HepG2 (cell line): ENCODE results near the gene GPC6. TPM values are rescaled to one million over a fixed set of nuclear protein-coding genes. Genes with fewer than 3 reads are reported as not detected.

Experiments used
- ATF7-NPFF ChIP-seq: sonication (generic); formaldehyde crosslinking; IDR thresholded peaks from 2 replicates; pipeline ENCODE4 v1.8.1; 2023; ENCODE audit warnings: mild to moderate bottlenecking, low read depth, missing genetic modification reagents, moderate library complexity
- BCL6 ChIP-seq: IDR thresholded peaks from 2 replicates; pipeline ENCODE4 v1.6.1; 2016; ENCODE audit warnings: missing genetic modification reagents, missing compliant biosample characterization
- GATAD2A ChIP-seq: IDR thresholded peaks from 2 replicates; pipeline ENCODE4 v1.6.1; 2016
- HDAC2 ChIP-seq: sonication (generic); formaldehyde crosslinking; IDR thresholded peaks from 2 replicates; pipeline ENCODE4 v1.4.0; 2020; ENCODE audit warnings: missing genetic modification reagents
- NPAS2 ChIP-seq: sonication (generic); formaldehyde crosslinking; IDR thresholded peaks from 2 replicates; pipeline ENCODE4 v1.8.0; 2022; ENCODE audit warnings: mild to moderate bottlenecking, missing genetic modification reagents, borderline replicate concordance
- TFAP4 ChIP-seq: sonication (generic); IDR thresholded peaks from 2 replicates; pipeline ENCODE4 v1.6.1; 2016; ENCODE audit warnings: low read depth, borderline replicate concordance
- TMF1 ChIP-seq: sonication (generic); formaldehyde crosslinking; IDR thresholded peaks from 2 replicates; pipeline ENCODE4 v1.8.1; 2022; ENCODE audit warnings: low read depth, missing genetic modification reagents
- ZNF20 ChIP-seq: sonication (generic); formaldehyde crosslinking; IDR thresholded peaks from 2 replicates; pipeline ENCODE4 v1.4.0; 2020; ENCODE audit warnings: mild to moderate bottlenecking, moderate library complexity, missing genetic modification reagents
- ZXDC ChIP-seq: sonication (generic); formaldehyde crosslinking; IDR thresholded peaks from 2 replicates; pipeline ENCODE4 v1.5.0; 2020; ENCODE audit warnings: mild to moderate bottlenecking, missing genetic modification reagents
- polyA plus RNA-seq, 8 experiments: library from polyadenylated mRNA; depleted of rRNA in 3 of 8; stranded (reverse) in 7 of 8; unstranded in 1 of 8; fragments of >200 nt; fragmentation: Illumina TruSeq in 4 of 8; extraction: Trizol in 4 of 8; gene quantifications; 2 replicates each; pipeline versions ENCODE4 v1.2.1 to v1.2.3, GENCODE V29; 2011 to 2016; ENCODE audit warnings: low read depth in 4 of 8, missing spikeins in 1 of 8, mixed read lengths in 1 of 8; ENCODE audit not compliant: insufficient read depth in 1 of 8
- total RNA-seq, 5 experiments: library from RNA; depleted of rRNA; stranded (reverse); fragments of >200 nt; fragmentation: Illumina TruSeq; extraction: Trizol; gene quantifications; 2 replicates each; pipeline ENCODE4 v1.2.3, GENCODE V29; 2016; ENCODE audit warnings: low read depth in 1 of 5
- TF ChIP-seq, protein P1 (sequence below): sonication (generic); formaldehyde crosslinking; IDR thresholded peaks from 2 replicates; pipeline ENCODE4 v1.4.0; 2020; ENCODE audit warnings: mild to moderate bottlenecking, missing genetic modification reagents
- TF ChIP-seq, protein P2 (sequence below): sonication (generic); formaldehyde crosslinking; IDR thresholded peaks from 2 replicates; pipeline ENCODE4 v1.4.0; 2020; ENCODE audit warnings: mild to moderate bottlenecking, missing genetic modification reagents, borderline replicate concordance
- TF ChIP-seq, protein P3 (sequence below): sonication (generic); formaldehyde crosslinking; IDR thresholded peaks from 2 replicates; pipeline ENCODE4 v1.9.0; 2021; ENCODE audit warnings: mild to moderate bottlenecking, missing genetic modification reagents

The GPC6 gene
- total and polyA plus RNA-seq, 2 of the 13 experiments (the other 11 are each of a cell fraction or from before 2014, with no cell fraction given), result 24.5 to 33.9 TPM

GRCh38 chr13:93963266-93964145, 736.9 kb downstream of the GPC6 start (continued):
- TF ChIP-seq, protein P1, sequence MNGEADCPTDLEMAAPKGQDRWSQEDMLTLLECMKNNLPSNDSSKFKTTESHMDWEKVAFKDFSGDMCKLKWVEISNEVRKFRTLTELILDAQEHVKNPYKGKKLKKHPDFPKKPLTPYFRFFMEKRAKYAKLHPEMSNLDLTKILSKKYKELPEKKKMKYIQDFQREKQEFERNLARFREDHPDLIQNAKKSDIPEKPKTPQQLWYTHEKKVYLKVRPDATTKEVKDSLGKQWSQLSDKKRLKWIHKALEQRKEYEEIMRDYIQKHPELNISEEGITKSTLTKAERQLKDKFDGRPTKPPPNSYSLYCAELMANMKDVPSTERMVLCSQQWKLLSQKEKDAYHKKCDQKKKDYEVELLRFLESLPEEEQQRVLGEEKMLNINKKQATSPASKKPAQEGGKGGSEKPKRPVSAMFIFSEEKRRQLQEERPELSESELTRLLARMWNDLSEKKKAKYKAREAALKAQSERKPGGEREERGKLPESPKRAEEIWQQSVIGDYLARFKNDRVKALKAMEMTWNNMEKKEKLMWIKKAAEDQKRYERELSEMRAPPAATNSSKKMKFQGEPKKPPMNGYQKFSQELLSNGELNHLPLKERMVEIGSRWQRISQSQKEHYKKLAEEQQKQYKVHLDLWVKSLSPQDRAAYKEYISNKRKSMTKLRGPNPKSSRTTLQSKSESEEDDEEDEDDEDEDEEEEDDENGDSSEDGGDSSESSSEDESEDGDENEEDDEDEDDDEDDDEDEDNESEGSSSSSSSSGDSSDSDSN (CRISPR knock-in tag), result no peak
- TF ChIP-seq ZNF20 (CRISPR knock-in tag) (no peak), HDAC2 (peak; percentile 59), BCL6 (CRISPR knock-in tag) (peak; percentile 65), ATF7-NPFF (CRISPR knock-in tag) (no peak), TMF1 (no peak), TFAP4 (peak; percentile 76; the same call in 1 of the 2 replicates), NPAS2 (CRISPR knock-in tag) (no peak), GATAD2A (peak; percentile 89), ZXDC (CRISPR knock-in tag) (no peak)
- TF ChIP-seq, protein P2, sequence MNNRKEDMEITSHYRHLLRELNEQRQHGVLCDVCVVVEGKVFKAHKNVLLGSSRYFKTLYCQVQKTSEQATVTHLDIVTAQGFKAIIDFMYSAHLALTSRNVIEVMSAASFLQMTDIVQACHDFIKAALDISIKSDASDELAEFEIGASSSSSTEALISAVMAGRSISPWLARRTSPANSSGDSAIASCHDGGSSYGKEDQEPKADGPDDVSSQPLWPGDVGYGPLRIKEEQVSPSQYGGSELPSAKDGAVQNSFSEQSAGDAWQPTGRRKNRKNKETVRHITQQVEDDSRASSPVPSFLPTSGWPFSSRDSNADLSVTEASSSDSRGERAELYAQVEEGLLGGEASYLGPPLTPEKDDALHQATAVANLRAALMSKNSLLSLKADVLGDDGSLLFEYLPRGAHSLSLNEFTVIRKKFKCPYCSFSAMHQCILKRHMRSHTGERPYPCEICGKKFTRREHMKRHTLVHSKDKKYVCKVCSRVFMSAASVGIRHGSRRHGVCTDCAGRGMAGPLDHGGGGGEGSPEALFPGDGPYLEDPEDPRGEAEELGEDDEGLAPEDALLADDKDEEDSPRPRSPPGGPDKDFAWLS (CRISPR knock-in tag), result no peak
- TF ChIP-seq, protein P3, sequence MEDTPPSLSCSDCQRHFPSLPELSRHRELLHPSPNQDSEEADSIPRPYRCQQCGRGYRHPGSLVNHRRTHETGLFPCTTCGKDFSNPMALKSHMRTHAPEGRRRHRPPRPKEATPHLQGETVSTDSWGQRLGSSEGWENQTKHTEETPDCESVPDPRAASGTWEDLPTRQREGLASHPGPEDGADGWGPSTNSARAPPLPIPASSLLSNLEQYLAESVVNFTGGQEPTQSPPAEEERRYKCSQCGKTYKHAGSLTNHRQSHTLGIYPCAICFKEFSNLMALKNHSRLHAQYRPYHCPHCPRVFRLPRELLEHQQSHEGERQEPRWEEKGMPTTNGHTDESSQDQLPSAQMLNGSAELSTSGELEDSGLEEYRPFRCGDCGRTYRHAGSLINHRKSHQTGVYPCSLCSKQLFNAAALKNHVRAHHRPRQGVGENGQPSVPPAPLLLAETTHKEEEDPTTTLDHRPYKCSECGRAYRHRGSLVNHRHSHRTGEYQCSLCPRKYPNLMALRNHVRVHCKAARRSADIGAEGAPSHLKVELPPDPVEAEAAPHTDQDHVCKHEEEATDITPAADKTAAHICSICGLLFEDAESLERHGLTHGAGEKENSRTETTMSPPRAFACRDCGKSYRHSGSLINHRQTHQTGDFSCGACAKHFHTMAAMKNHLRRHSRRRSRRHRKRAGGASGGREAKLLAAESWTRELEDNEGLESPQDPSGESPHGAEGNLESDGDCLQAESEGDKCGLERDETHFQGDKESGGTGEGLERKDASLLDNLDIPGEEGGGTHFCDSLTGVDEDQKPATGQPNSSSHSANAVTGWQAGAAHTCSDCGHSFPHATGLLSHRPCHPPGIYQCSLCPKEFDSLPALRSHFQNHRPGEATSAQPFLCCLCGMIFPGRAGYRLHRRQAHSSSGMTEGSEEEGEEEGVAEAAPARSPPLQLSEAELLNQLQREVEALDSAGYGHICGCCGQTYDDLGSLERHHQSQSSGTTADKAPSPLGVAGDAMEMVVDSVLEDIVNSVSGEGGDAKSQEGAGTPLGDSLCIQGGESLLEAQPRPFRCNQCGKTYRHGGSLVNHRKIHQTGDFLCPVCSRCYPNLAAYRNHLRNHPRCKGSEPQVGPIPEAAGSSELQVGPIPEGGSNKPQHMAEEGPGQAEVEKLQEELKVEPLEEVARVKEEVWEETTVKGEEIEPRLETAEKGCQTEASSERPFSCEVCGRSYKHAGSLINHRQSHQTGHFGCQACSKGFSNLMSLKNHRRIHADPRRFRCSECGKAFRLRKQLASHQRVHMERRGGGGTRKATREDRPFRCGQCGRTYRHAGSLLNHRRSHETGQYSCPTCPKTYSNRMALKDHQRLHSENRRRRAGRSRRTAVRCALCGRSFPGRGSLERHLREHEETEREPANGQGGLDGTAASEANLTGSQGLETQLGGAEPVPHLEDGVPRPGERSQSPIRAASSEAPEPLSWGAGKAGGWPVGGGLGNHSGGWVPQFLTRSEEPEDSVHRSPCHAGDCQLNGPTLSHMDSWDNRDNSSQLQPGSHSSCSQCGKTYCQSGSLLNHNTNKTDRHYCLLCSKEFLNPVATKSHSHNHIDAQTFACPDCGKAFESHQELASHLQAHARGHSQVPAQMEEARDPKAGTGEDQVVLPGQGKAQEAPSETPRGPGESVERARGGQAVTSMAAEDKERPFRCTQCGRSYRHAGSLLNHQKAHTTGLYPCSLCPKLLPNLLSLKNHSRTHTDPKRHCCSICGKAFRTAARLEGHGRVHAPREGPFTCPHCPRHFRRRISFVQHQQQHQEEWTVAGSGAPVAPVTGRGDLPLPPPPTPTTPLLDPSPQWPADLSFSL (CRISPR knock-in tag), result no peak
